Vagina (tissue), 2 donors: ENCODE data around the gene PCBP3.

Experiments used
- CTCF ChIP-seq, 3 experiments: fragments of 450-650 bp in 2 of 3; fragments of 200-600 bp in 1 of 3; sonication (generic) in 1 of 3; IDR thresholded peaks; one replicate each; pipeline ENCODE4 v1.5.1; 2017 to 2019; ENCODE audit warnings: antibody characterized with exemption in 3 of 3, mild to moderate bottlenecking in 2 of 3, moderate library complexity in 2 of 3
- POLR2A ChIP-seq, 2 donors: fragments of 450-650 bp; IDR thresholded peaks; one replicate each; pipeline ENCODE4 v1.6.1; 2017; ENCODE audit warnings: antibody characterized with exemption in 2 of 2, mild to moderate bottlenecking in 2 of 2, moderate library complexity in 2 of 2
- POLR2AphosphoS5 ChIP-seq, 2 donors: sonication (generic); formaldehyde crosslinking; IDR thresholded peaks; one replicate each; pipeline ENCODE4 v1.9.0; 2017; ENCODE audit warnings: antibody characterized with exemption in 2 of 2, mild to moderate bottlenecking in 2 of 2, low read depth in 1 of 2; ENCODE audit not compliant: insufficient read depth in 1 of 2

- TF ChIP-seq CTCF (IDR thresholded peaks at IDR 0.05) (no peak), POLR2AphosphoS5 (IDR thresholded peaks at IDR 0.05; ENCODE audit: insufficient read depth in 1 of 2, low read depth in 1 of 2) (no peak), POLR2A (IDR thresholded peaks at IDR 0.05) (no peak)
Measured at GRCh38 chr21:45889961-45890360, 246.4 kb downstream of the PCBP3 start.
